HG03060 (cell line): ENCODE measurements around the gene TRAPPC12.
A peak's percentile ranks its signal among the peaks of the same experiment; 100 is the strongest.
"Not testable (repeated sequence)": the region's sequence is repeated elsewhere in the genome, so short reads cannot be mapped to it uniquely, and the experiment has no call there.

Experiments used
- ATAC-seq: cut with Tn5 transposase; IDR thresholded peaks from one replicate; pipeline ENCODE4 v1.9.1; 2021; ENCODE audit warnings: low read depth, moderate number of reproducible peaks; ENCODE audit not compliant: unreplicated experiment

The TRAPPC12 gene

DNA sequence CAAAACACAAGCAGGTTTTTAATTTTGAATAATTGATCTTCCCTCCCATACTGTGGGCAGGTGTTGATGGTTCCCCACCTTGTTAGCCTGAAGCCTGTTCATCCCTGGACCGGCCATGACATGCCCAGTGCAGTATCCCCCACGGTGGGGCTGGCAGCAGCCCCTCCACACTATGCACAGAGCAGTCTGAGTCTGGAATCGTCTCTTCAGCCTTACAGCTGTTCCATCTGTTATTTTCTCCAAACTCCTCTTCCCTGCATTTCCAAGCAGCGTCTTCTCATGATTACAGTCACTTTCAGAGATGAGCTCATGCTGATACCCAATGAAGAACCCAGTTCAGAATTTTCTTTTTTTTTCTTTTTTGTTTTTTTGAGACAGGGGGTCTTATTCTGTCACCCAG, 71.7 kb downstream of the TRAPPC12 start:
- no peak for ATAC-seq

DNA sequence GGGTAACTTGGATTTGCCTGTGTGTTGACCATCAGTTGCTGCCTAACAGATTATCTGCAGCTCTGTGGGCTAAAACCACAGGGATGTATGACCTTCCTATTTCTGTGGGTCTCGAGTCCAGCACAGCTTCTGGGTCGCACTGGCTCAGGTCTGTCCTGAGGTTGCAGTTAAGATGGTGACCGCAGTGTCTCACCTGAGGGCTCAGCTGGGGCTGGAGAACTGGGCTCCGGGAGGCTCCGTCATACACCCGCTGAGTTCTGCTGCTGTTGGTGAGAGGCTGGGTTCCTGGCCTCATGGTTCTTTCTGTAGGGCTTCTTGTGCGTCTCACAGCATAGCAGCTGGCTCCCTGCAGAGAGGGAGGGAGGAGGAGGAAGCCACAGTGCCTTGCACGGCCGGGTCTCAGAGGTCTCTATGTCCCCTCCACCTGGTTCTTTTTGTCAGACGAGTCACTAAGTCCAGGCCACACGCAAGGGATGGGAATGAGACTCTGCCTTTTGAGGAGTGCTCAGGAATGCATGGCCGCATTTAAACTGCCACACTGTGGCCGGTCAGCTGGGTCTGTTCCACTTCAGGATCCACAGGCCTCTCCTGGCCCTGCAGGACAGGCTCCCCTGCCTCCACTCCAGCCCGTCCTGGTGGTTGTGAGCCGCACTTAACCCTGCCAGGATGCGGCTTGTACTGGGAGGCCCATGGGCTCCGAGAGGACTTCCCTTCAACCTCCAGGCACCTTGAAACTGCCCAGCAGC, 72.6 kb downstream of the TRAPPC12 start:
- ATAC-seq, result no peak

DNA sequence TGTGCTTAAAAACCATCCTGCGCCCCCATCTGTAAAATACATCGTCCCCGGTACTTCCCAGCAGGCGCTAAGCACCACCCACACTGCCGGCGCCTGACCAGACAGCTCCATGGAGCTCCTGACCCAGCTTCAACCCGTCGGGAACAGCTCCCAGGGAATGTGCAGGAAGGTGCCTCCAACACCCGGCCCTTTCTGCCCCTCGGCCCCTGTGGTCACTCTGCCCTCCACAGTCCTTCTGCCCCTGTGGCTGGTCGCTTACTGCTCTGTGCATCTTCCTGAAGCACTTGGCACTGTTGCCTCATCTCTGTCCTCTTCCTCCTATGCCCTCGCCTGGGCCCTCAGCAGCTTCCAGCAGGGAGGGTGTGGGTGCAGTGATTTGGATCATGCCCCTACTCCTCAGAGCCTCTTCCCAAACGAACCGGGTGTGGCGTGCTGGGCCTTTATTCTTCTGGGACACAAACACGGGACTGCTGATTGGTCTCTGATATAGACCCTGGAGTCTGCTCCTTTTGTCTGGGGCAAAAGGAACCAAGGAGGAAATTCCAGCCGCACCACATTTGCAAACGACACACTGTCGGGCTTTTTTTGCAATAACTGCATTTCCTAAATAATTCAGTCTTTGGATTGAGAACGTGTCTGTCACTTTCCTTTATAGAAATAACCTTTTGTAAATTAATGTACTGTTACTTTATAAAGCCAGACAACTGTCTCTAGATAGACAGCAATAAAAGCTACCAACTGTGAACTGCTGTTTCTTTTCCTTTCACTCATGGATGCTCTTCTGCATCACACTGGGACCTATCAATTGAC, 73.9 kb downstream of the TRAPPC12 start:
- ATAC-seq, result no peak

DNA sequence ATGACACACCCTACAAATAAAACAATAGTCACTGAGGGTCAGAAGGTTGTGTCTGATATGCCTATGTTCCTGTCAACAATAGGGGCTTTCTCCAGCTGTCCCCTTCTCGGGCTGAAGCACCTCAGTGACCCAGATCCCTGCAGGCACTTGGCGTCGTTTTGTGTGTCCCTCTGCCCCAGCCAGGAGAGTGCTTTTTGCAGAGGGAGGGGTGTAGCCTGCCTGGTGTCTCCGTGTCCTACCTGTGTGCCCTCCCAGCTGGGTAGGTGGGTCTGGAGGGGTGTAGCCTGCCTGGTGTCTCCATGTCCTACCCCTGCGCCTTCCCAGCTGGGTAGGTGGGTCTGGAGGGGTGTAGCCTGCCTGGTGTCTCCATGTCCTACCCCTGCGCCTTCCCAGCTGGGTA, 74.5 kb downstream of the TRAPPC12 start:
- not testable (repeated sequence) for ATAC-seq

GRCh38 chr2:3454802-3455201, 75.3 kb downstream of the TRAPPC12 start:
- ATAC-seq, result no peak

DNA sequence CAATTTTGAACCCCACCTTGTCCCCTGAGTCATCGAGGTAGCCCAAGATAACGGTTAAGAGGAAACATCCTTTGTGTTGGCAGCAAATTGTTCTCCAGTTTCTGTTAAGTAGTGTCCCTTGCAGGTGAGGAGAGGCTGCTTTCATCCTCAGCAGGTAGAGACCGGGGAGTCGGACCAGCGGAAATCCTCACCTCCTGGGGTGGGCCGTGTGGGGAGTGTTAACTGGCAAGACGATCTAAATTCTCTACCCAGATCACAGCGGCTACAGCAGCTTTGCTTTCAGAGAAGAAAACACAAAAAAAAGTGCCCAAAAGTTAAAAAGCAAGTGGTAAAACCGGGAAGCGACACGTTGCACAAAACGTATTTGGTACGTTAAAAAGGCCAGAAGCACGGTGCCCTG, 76.6 kb downstream of the TRAPPC12 start:
- no peak for ATAC-seq

- no peak for ATAC-seq
Measured at GRCh38 chr2:3457524-3458395, 78.3 kb downstream of the TRAPPC12 start.

- ATAC-seq, result no peak
Measured at GRCh38 chr2:3458396-3459184, 79.1 kb downstream of the TRAPPC12 start.

DNA sequence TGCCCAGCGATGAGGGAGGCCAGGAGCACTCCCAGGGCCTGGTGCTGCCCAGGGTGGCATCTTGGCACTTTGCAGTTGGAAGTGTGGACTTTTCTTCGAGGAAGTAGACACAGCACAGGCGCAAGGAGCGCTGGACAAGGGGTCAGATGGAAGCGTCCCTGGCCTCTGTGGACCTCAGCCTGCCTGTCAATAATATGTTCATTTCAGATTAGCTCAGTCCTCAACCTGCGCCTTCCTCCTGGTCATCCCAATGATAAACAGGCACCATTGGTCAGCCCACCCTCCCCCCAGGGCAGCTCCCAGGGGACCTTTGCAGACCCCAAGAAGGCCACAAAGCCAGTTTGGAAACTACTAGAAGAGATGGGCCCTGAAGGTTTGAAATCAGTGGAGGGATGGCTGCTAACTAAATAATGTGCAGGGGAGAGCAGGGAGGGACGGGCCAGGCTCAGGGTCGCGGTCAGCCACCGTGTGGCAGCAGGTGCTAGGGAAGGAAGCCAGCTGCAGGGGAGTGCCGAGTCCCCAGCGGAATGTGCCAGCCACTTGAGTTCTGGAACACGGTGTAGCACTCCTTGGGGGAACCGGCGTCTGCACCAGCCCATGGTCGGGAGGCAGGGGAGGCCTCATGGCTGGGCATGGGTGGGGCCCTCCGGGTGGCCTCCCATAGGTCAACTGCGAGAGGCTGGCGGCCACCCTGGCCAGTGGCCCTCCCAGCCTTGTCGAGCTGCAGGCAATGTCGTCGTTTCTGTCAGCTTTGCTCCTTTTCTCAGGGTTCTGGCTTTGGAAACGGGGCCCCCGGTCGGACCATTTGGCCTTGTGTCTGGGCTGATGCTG, 79.9 kb downstream of the TRAPPC12 start:
- no peak for ATAC-seq

DNA sequence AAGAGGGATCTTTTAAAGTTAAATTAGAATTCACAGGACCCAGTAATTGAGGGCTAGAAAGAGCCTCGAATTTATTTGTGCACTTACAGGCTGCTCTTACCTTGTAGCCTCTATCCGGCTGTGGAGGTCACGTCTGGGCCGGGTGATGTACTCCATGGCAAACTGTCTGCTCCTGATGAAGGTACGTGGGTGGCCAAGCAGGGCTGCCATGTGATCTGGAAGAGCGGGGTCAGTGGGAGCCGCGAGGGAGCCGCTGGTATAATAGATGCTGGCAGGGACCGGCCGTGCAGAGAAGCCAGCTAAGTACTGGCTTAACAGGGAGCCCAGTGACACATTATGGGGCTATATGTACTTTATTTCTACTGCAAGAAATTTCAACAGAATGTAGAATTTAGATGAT, 80.7 kb downstream of the TRAPPC12 start:
- no peak for ATAC-seq

DNA sequence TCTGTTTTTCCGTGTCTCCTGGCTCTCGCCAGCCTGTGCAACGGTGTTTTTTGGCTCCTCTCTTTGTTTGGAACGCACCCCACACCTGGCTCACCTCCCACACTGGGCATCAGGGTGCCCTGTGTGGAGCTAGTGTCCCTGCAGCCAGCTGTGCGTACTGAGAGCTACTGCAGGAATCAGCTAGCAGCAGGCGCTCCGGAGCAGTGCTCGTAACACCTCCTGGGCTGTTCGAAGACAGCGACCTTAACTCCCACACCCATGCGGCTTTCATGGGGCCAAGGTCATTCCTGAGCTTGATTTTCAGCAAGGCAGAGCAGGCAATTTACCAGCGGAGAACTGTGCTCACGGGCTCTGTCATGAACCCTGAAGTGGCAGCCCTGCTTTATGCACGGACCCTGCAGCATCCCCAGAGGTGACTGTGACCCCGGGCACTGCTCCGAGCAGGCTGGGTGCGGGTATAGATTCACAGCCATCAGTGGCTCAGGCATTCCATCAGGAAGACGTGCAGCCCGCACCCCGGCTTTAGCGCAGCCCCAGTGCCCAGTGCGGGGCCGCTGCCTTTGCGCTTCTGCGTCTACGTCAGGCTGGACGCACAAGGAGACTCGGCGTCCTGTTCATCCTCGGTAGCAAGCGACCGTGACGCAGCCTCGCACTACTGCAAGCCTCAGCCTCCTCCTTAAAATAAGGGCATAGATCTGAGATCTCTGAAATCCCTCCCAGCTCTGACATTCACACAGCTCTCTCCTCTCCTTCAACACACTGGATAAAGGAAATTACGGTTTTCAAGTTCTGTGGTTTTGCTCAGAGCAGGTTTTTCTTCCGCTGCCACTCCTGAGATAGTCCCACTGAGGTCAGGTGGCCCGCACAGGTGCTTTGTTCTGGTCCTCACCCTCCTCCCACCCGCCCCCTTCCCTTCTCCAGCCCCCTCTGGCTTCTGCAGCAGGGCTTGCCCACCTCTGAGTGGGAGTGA, 81.6 kb downstream of the TRAPPC12 start:
- no peak for ATAC-seq

GRCh38 chr2:3461801-3462492, 82.5 kb downstream of the TRAPPC12 start:
- peak; percentile 70 for ATAC-seq

GRCh38 chr2:3462493-3463104, 83.1 kb downstream of the TRAPPC12 start:
- peak; percentile 3 for ATAC-seq

- ATAC-seq, result no peak
Measured at GRCh38 chr2:3463186-3463835, 83.8 kb downstream of the TRAPPC12 start.

DNA sequence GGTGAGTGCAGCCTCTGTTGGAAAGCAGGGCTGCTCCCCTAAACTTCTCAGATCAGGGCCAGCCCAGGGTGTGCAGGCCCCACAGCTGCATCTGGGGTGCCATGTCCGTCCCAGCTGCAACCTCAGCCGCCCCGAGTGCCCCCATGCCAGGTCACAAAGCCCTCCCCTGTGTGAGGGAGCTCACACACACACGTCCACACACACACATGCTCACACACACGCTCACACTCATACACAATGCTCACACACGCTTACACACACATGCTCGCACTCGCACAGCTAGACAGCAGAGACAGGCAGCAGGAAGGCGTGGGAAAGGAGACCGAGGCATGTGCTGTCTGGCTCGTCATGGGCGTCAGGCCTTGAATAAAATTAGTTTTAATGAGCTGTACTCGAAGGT, 84.5 kb downstream of the TRAPPC12 start:
- no peak for ATAC-seq

GRCh38 chr2:3464401-3465005, 85.0 kb downstream of the TRAPPC12 start:
- ATAC-seq, result no peak
